Parathyroid adenoma (tissue), 2 donors: ENCODE results near the gene NPPA.

Experiments
- H2AFZ ChIP-seq: fragments of 300-600 bp; sonication (generic); one replicate; pipeline ENCODE4 v1.7.0; 2017; ENCODE audit warnings: antibody characterized with exemption, mild to moderate bottlenecking
- H3K27ac ChIP-seq: fragments of 300-600 bp; sonication (generic); one replicate; pipeline ENCODE4 v1.7.0; 2017
- H3K27me3 ChIP-seq: fragments of 300-600 bp; sonication (generic); one replicate; pipeline ENCODE4 v1.7.0; 2017; ENCODE audit warnings: low read length; ENCODE audit not compliant: control insufficient read depth, insufficient read depth
- H3K36me3 ChIP-seq: fragments of 300-600 bp; sonication (generic); one replicate; pipeline ENCODE4 v1.7.0; 2017; ENCODE audit warnings: low read length; ENCODE audit not compliant: control insufficient read depth, insufficient read depth
- H3K4me1 ChIP-seq: fragments of 300-600 bp; sonication (generic); one replicate; pipeline ENCODE4 v1.7.0; 2017; ENCODE audit warnings: control low read depth
- H3K4me2 ChIP-seq: fragments of 300-600 bp; sonication (generic); one replicate; pipeline ENCODE4 v1.7.0; 2017; ENCODE audit warnings: low read length
- H3K4me3 ChIP-seq: fragments of 300-600 bp; sonication (generic); one replicate; pipeline ENCODE4 v1.7.0; 2017; ENCODE audit warnings: low read depth, low read length
- H3K79me2 ChIP-seq: fragments of 300-600 bp; sonication (generic); one replicate; pipeline ENCODE4 v1.7.0; 2017; ENCODE audit warnings: control low read depth
- H3K9ac ChIP-seq: fragments of 300-600 bp; sonication (generic); one replicate; pipeline ENCODE4 v1.7.0; 2017; ENCODE audit warnings: mild to moderate bottlenecking
- H3K9me3 ChIP-seq: fragments of 300-600 bp; sonication (generic); one replicate; pipeline ENCODE4 v1.7.0; 2017; ENCODE audit warnings: low read length; ENCODE audit not compliant: control insufficient read depth
- CTCF ChIP-seq: fragments of 300-600 bp; sonication (generic); IDR thresholded peaks from one replicate; pipeline ENCODE4 v1.7.0; 2017; ENCODE audit warnings: antibody characterized with exemption, mild to moderate bottlenecking
- donor health status: primary hyperparathyroidism.

The NPPA gene

GRCh38 chr1:11841245-11842153 is 6.1 kb downstream of the NPPA start:
- Histone ChIP-seq H3K4me3 (no peak overlapping the region), H3K9me3 (no peaks in the 10 kb centered on the region), H3K9ac (no peak overlapping the region), H3K27me3 (no peaks in the 10 kb centered on the region), H3K36me3 (no peaks in the 10 kb centered on the region), H2AFZ (no peak overlapping the region), H3K4me2 (no peak overlapping the region), H3K79me2 (no peaks in the 10 kb centered on the region), H3K27ac (no peak overlapping the region), H3K4me1 (no peaks in the 10 kb centered on the region)
- no peak for TF ChIP-seq CTCF

- Histone ChIP-seq H3K27ac (no peak overlapping the region), H3K36me3 (no peaks in the 10 kb centered on the region), H3K4me2 (no peak overlapping the region), H3K79me2 (no peaks in the 10 kb centered on the region), H2AFZ (no peak overlapping the region), H3K27me3 (no peaks in the 10 kb centered on the region), H3K9me3 (no peaks in the 10 kb centered on the region), H3K4me1 (no peaks in the 10 kb centered on the region), H3K4me3 (no peak overlapping the region), H3K9ac (no peak overlapping the region)
- TF ChIP-seq CTCF = no peak
Measured at GRCh38 chr1:11839727-11840705, 7.6 kb downstream of the NPPA start.

- Histone ChIP-seq H3K79me2 (no peaks in the 10 kb centered on the region), H3K27ac (no peak overlapping the region), H3K4me3 (no peak overlapping the region), H3K27me3 (no peaks in the 10 kb centered on the region), H3K9me3 (no peaks in the 10 kb centered on the region), H2AFZ (no peak overlapping the region), H3K36me3 (no peaks in the 10 kb centered on the region), H3K4me1 (no peaks in the 10 kb centered on the region), H3K4me2 (no peak overlapping the region), H3K9ac (no peak overlapping the region)
- peak; percentile 90 for TF ChIP-seq CTCF
Measured at GRCh38 chr1:11838349-11839272, 9.0 kb downstream of the NPPA start.

GRCh38 chr1:11837767-11838348 is 9.7 kb downstream of the NPPA start:
- Histone ChIP-seq H3K9ac (no peak overlapping the region), H3K4me1 (no peaks in the 10 kb centered on the region), H3K9me3 (no peaks in the 10 kb centered on the region), H2AFZ (no peak overlapping the region), H3K27me3 (no peaks in the 10 kb centered on the region), H3K27ac (no peak overlapping the region), H3K4me3 (no peak overlapping the region), H3K79me2 (no peaks in the 10 kb centered on the region), H3K36me3 (no peaks in the 10 kb centered on the region), H3K4me2 (no peak overlapping the region)
- TF ChIP-seq CTCF = no peak
